Activated CD8-positive, alpha-beta memory T cell treated with anti-CD3 and anti-CD28 coated beads for 1 hour (primary cell): ENCODE measurements around the gene TMEM117.
A peak's percentile ranks its signal among the peaks of the same experiment; 100 is the strongest.

Source experiments
- DNase-seq, 2 donors: peaks; one replicate each; pipeline ENCODE4 v3.0.0-alpha.2; 2020; ENCODE audit warnings: low read depth in 1 of 2; ENCODE audit errors: extremely low read depth in 1 of 2

Gene TMEM117

DNA sequence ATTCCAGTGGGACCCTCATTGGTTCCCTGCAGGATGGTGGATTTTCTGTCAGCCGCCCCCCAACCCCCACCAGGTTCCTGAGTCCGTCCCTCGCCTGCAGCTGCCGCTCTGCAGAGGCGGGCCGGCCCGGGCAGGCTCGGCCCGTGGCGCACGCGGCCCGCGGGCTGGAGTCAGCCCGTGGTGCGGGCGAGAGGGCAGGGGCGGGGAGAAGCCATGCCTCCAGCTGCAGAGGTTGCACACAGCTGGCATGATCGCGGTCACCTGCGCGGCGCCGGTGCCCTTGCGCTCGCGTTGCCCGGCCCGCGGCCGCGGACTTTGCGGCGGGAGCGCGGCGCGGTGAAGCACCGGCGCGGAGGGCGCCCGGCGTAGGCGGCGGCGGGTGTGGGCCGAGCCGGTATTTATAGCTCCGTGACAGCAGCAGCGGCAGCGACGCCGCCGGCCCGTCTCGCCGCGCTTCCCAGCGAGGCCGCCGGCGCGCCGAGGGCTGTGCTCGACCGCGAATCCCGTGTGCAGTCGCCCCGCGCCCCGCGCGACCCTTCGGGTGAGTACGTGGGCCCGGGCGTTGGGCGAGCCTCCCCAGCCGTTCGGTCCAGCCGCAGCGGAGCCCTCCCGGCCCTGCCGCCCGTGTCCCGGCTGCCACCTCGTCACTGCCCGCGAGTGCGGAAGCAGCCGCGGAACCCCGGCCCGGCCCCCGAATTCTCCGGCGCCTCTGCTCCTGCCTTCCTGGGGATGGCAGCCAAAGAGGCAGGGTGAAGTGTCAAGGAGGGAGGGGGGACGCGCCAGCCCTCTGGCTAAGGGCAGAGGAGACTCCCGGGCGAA lies at the start of gene TMEM117:
Gene TMEM117 (plus strand): TSS at position 426 of the 819 bp plus-strand sequence.
- DNase-seq: peak; percentile 6 to 42

DNA sequence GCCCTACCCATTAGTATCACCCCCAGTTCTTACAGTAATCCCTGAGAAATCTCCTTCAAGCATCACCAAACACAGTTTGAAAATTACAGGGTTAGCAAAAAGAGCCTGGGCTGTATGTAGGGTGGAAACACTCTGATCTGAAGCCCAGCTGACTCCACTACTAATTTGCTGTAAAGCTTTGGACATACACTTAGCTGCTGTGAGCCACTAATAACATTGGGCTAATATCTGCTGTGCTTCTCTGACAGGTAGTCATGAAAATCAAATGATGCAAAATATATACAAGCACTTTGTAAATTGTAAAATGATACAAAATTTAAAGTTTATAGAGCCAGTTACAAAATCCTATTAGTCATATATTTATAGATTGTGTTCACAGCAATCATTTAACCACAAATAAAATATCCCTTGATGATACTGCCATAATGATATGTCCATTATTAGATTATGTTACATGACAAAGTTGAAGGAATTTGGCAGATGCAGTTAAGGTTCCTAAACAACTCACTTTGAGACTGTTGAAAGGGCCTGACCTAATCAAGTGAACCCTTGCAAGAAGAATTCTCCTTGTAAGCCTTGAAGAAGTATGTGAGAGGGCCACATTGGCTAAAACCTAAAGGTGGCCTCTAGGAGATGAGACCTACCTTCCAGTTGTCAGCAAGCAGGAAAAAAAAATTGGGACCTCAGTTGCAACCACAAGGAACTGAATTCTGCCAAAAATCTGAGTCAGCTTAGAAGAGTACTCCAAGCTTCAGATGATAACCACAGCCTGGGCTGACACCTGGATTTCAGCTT lies 48.8 kb upstream of the TMEM117 start:
- no peak for DNase-seq

DNA sequence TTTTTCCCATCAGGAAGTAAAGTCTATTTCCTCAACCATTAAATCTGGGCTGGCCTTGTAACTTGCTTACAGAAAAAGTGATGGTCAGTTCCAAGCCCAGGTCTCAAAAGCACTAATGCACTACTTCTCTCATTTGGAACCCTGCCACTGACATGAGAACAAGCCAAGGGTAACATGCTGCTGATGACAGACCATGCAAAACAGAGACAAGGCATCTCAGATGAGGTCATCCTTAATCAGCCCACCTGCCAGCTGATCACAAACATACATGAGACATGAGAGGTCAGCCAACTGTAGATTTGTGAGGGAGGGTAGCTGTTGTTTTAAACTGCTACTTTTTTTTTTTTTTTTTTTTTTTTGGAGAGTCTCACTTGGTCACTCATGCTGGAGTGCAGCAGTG lies 45.9 kb upstream of the TMEM117 start:
- no peak for DNase-seq

DNA sequence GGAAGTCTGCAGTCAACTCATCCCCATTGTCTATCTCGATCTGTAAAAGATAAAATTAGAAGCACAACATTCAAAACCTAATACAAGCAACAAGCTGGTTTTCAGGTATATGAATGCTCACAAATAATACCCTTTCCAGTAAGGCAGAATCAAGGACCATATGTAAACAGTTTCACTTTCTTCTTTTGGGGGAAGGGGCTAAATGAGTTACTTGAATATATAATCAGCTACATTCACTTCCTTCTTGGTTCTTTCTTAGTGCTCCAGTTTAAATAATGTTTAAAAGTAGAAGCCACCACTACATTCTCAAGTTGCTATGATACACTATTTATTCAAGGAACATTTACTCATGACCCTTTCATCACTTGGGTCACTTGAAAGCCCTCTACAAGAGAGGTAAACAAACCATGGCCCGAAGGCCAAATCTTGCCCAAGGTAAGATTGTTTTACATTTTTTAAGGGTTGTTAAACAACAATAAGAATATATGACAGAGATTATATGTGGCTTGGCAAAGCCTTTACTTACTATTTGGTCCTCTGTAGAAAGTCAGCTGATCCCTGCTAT lies 40.1 kb upstream of the TMEM117 start:
- no peak for DNase-seq

DNA sequence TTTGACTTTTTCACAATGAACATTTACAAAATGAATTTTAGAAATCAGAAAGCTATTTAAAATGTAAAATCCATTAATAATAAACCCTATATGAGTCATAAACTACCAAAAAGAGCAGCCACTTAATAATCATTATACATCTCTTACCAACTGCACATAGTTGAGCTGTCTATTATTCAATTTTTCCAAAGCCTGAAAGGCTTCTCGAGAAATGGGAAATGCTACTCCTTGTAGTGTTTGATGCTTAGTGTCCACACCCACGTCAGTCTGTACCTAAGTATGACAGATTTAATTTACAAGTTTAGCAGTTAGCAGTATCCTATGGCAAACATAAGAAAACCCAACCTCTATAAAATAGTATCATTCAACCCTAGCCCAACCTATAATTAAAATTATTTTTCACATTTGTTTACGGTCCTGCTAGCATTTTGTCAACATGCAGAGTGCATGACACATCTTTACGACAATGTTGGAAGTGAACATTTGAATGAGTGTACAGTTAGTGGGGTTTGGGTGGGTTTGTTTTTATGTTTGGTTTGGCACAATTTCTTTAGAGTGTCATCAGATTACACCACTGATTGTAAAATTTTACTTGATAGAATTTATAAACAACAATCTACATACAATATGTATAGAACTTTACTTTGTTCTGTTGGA lies 38.2 kb upstream of the TMEM117 start:
- no peak for DNase-seq

DNA sequence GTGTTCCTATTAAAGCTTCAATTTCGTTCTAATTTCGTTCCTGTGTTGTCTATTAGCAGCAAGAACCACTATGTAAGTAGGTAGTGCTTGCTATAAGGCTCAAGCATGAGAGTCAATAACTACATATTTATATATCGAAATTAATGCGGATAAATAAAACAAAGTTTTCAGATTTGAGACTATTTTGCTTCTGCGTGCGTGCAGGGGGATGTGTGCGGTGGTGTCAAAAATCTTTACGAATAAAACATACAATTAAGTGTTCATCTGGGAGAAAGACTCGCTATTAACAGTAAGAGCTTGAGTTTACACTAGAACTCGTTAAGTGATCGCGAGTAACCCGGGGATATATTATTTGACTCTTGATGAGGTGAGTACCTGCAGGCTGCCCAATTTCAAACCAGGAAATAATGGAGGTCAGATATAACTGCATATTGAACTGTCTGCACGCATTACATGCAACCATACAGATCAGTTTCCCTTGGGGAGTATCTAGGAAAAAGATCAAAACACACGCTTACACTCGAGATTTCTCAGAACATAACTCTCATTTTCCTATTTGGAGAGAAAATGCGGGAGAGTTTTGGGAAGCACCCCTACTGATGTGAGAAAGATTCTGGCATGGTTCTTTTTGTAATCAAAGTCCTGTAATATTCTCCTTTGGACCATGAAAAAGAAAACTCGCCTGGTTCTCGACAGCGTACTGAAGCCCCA lies 30.6 kb upstream of the TMEM117 start:
- no peak for DNase-seq

DNA sequence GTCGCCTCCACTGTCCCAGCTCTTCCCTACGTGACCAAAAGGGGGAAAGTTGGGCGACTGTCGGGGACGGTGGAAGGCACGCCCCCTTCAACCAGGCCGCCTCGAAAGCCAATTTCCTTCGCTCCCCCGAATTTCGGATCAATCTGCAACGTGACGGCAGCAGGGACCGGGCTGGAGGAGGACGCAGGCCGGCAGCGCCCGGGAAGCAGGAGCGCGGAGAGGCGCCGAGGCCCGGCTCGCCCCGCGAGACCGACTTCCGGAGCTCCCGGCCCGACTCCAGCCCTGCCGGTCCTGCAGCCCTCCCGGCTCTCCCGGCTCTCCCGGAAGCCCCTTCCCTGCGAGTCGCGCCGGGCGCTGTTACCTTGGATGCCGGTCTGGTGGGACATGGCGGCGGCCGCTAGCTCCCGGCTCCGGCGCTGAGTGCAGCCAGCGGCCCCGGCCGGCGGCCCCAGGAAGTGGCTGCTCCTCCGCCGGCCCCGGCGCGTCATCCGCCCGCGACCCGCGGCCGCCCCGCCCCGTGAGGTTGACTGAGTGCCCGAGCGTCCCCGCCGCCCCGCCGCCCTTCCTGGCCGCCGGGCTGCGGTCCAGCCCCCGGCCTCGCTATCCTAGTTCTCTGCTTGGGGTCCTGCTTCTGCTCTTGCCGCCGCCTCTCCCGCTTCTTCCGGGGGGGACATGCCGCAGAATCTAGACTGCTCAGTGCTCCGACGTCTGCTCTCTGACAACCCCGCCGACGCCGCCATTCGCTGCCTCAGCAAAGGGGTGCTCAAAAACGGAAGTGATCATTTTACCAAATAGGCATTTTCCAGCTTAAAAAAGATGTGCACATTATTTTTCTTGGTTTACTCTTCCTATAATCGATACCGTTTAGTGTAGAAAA lies 29.8 kb upstream of the TMEM117 start, which contains the start of gene TWF1:
Gene TWF1 (minus strand): TSS at position 458 of the 877 bp plus-strand sequence. CDS start 72 bp downstream, at position 386.
- peak; percentile 42 to 81 for DNase-seq

DNA sequence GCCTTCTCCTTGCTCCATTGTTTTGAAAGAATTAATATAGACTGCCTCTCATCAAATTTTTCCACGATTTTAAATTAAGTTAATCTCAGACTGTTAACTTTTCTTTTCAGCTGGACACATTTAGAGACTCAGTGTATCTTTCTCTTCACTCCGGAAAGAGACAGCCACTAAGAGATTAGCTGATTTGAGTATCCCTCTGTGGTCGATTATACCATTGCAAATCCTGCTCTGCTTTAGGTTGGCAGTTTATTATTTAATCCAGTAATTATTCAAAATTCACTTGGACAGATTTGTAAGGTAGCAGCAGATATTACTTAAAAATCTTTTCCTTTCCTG lies 29.2 kb upstream of the TMEM117 start:
- DNase-seq: no peak

DNA sequence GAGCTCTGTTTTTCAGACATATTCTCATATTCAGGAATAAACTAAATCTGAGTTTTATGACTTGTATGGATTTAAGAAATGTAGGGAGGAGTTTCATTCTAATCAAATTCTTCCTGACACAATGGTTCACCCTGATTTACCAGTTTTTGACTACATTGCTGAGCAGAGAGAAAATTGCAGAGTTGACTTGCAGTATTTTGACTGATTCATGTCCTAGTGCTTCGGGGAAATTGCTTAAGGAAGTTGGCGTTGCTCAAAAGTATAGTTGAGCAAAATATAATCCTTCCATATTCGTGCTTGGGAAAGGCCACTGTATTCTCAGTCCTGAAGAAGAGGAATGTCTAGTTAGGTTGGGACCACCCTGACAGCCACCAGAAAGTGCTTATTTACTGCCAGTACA lies 28.5 kb upstream of the TMEM117 start:
- no peak for DNase-seq

DNA sequence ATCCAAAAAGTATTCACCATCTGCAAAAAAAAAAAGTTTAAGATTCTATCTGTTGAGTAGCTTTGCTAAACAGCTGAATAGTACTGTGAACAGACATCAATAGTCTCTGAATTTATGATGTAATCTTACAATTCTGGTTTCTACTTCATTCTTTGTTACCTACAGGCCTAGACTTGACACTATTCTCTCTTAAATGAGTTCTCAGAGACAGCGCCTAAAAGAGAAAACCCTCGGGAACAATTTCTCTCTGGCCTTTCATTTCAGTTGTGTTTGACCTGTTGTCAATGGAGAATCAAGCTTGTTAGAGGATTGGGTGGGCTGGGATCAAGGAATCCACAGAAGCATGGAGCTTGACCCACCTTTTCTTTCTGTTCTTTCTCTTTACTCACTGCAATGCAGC lies 23.8 kb upstream of the TMEM117 start:
- no peak for DNase-seq

DNA sequence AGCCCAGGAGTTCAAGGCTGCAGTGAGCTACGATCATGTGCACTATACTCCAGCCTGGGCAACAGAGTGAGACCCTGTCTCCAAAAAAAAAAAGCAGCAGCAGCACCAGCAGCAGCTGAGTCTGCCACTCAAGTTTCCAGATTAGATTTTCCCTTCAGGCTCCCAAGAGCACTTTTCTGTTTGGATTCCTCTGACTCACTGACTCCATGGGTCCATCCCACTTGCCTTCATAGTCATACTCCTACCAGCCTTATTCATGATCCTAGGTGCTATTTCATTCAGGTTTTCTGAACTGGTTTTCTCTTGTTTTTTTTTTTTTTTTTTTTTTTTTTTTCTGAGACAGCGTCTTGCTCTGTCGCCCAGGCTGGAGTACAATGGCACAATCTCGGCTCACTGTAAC lies 23.0 kb upstream of the TMEM117 start:
- DNase-seq: no peak

DNA sequence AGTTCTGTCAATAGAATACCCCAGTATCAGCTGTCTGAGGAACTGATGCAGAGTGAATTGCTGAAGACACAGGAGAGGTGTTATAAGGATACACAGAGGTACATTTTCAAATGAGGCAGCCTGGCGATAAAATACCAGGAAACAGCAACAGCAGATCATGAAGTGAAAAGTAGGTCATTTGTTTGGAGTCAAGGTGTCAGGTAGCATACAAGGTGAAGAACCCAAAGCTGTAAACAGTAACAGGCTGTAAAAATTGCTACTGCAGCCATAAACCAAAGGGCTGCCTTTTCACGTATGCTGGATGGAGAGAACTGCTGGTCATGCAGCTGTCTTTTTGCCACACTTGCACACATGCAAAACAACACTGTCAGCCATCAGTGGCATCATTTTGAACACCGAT lies 20.5 kb upstream of the TMEM117 start:
- DNase-seq: no peak

DNA sequence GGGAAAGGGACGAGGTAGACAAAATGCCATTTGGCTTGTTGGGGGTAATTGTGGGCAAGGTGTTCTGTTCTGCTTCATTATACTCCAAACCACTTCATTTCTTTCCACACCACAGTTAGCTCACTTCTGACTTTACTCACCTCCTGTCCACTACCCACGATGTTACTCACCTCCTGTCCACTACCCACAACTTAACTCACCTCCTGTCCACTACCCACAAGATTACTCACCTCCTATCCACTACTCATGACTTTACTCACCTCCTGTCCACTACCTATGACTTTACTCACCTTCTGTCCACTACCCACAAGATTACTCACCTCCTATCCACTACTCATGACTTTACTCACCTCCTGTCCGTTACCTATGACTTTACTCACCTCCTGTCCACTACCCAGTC lies 19.7 kb upstream of the TMEM117 start:
- no peak for DNase-seq

DNA sequence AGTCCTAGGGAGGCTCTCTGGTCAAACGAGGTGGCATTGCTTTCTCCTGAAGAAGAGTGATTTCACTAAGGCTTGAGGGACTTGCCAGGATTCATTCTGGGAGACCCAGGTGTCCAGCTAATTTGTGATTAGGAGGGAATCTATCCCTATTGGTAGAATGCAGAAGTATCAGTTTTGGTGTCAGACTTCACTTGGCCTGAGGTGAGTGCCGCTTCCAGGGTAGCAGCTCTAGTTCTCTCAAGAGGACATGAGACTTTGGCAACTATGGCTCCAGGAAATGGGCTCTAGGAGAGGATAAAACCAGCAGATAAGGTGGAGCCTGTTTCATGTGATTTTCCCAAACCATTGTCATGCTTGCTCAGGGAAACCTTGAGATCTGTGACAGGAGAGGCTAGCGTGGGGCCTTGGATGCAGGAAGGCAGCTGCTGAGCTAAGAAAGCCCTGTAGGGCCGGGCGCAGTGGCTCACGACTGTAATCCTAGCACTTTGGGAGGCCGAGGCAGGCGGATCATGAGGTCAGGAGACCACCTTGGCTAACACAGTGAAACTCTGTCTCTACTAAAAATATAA lies 11.6 kb upstream of the TMEM117 start:
- DNase-seq: no peak

DNA sequence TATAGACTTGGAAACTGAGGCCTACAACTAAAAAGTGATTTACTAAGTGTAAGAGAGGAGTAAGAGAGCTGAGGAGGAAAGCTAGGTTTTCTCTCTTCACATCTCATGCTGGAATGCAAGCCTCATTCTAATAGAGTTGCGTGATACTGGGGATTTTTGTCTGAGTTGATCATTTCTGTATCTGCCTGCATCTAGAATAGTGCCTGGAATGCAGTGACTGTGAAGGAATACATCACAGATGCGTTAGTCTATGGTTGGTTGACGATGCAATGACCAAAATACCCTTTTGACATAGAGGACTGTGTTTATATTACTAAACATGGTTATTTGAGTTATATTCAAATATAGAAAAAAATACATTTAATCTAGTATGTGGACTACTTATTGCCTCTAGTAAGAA lies 9.2 kb upstream of the TMEM117 start:
- DNase-seq: no peak

DNA sequence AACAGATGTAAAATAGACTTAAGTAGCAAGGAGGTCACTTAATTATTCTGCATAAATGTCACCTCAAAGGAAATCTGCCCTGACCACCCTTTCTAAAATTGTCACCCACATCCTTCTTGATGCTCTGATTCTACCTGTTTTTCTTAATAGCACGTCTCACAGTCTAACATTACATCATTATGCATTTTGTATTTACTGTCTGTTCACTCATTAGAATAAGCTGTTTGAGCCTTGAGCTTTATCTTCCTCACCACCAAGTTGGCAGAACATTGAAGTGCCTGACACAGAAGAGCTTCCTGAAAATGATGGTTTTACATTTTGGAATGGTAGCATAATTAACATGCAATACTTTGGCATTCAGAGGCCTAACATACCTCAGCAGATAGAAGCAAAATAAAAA lies 8.8 kb upstream of the TMEM117 start:
- no peak for DNase-seq

DNA sequence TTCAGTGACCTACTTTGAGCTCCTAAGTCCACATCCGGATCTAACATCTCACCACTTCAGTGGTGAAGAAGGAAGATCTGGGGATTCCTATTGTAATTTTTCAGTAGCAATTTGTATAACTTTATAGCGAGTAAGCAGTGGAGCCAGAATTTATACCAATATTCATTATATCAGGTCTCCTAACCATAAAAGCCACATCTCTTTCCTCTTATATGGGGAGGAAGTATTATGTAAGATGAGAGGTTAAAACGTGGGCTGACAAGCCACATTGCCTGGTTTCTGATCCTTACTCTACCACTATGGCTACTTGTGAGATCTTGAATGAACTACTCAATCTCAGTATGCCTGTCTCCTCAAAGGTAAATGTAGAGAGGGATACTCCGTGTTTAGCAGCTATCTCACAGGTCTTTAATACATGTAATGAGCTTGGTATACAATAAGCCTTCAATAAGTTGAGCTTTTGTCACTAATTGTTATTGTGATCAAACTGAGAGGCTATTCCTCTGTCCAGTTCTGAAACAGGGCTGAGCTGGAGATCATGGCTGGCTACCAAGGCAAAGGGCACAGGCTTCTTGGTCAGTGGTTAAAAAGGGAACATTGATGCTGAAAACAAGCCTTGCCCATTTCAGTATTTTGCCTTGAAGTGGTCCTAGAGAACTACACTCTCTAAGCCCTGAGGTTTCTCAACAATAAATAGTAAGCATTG lies 3.3 kb upstream of the TMEM117 start:
- no peak for DNase-seq

DNA sequence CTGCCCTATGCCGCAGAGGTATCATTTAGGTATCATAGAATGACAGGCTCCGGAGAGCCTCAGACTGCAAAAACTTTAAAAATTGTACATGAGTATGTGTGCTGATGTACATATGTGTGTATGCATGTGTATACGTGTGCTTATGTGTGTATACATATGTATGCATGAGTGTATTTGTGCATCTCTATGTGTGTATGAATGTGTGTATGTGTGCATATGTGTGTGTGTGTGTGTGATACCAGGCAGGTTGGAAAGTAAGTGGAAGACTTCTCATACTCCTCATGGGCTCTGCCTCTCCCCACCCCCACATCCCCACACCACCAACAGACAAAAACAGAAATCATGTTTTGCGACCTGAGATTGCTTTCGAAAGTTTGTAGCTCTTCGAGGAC lies 621 bp upstream of the TMEM117 start:
- DNase-seq: no peak

DNA sequence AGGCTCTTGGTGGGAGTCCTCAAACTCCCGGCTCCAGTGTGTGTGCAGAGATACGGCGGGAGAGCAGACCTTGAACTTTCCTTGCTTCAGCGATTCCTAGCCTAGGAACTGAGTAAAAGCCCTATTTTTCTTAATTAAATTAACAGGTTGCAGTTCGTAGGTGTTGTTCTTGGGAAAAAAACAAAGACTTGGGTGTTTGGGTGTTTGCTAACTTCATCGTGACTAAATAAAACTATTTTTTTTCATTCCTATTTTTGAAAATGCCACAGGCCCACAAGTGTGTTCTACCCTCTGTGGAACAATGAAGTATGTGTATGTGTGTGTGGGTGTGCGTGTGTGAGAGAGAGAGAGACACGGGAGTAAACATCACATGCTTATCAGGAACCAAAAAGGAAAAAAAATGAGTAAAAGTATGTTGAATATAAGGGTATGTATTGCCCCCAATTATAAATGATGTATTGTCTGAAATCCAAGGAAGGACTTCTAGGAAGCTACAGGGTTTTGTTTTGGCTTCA lies 651 bp downstream of the TMEM117 start:
- no peak for DNase-seq
